Natural killer cell (primary cell): ENCODE measurements around the gene FAM234A. TPM values are rescaled to one million over a fixed set of nuclear protein-coding genes. Genes with fewer than 3 reads are reported as not detected.

Experiments
- ATAC-seq, 3 donors: fragments of 150-1000 bp in 2 of 3; fragments of 200-7000 bp in 1 of 3; cut with Tn5 transposase; 1 replicate in 1 of 3; 2 replicates in 2 of 3; pipeline ENCODE4 v1.10.0; 2021; ENCODE audit warnings: mild to moderate bottlenecking in 2 of 3, moderate library complexity in 2 of 3
- DNase-seq, 2 donors: peaks; one replicate each; pipeline versions ENCODE4 v3.0.0 to v3.0.0-alpha.2; 2013 to 2021; ENCODE audit warnings: mixed read lengths in 1 of 2
- H3K27ac ChIP-seq: one replicate; pipeline ENCODE4 v1.5.1; 2013; ENCODE audit warnings: mild to moderate bottlenecking, low read length
- H3K27me3 ChIP-seq: one replicate; pipeline ENCODE4 v1.6.1; 2013; ENCODE audit warnings: low read length; ENCODE audit not compliant: control insufficient read depth, insufficient read depth
- H3K36me3 ChIP-seq: one replicate; pipeline ENCODE4 v1.6.1; 2013; ENCODE audit warnings: low read length; ENCODE audit not compliant: control insufficient read depth, insufficient read depth
- H3K4me1 ChIP-seq: one replicate; pipeline ENCODE4 v1.6.1; 2013; ENCODE audit warnings: low read length; ENCODE audit not compliant: control insufficient read depth, insufficient read depth
- H3K4me3 ChIP-seq: one replicate; pipeline ENCODE4 v1.5.1; 2013; ENCODE audit warnings: low read length
- H3K9me3 ChIP-seq: one replicate; pipeline ENCODE4 v1.6.1; 2013; ENCODE audit warnings: low read length; ENCODE audit not compliant: control insufficient read depth, insufficient read depth
- H3K27ac Mint-ChIP-seq, 2 donors: one replicate each; pipeline ENCODE4 v1.8.0; 2022; ENCODE audit warnings: mild to moderate bottlenecking in 2 of 2, mixed read lengths in 2 of 2, moderate library complexity in 1 of 2
- H3K27me3 Mint-ChIP-seq, 2 donors: one replicate each; pipeline ENCODE4 v1.8.0; 2022; ENCODE audit warnings: low read depth in 2 of 2, mixed read lengths in 2 of 2
- H3K36me3 Mint-ChIP-seq: one replicate; pipeline ENCODE4 v1.8.0; 2022; ENCODE audit warnings: mixed read lengths
- H3K4me1 Mint-ChIP-seq, 2 donors: one replicate each; pipeline ENCODE4 v1.8.0; 2022; ENCODE audit warnings: mixed read lengths in 2 of 2
- H3K4me3 Mint-ChIP-seq: one replicate; pipeline ENCODE4 v1.8.0; 2022; ENCODE audit warnings: mild to moderate bottlenecking, moderate library complexity, mixed read lengths
- H3K9me3 Mint-ChIP-seq, 2 donors: one replicate each; pipeline ENCODE4 v1.8.0; 2022; ENCODE audit warnings: mixed read lengths in 2 of 2
- CTCF ChIP-seq: fragments of 200-600 bp; IDR thresholded peaks from one replicate; pipeline ENCODE4 v1.8.0; 2022; ENCODE audit warnings: antibody characterized with exemption
- WGBS: methylation state at CpG from one replicate; pipeline ENCODE4 v1.1.7; 2013; ENCODE audit warnings: missing lambda C conversion rate; ENCODE audit not compliant: insufficient coverage; 5-methylcytosine and 5-hydroxymethylcytosine counted together
- intact Hi-C: fragments of 100-400 bp; cut with micrococcal nuclease; formaldehyde crosslinking; loops from one replicate; pipeline ENCODE4 v1.14.2; 2022
- total RNA-seq, 4 donors: library from RNA; stranded (reverse); fragments of 120-200 nt in 1 of 4; gene quantifications; one replicate each; pipeline versions ENCODE4 v1.2.3 to v1.2.4, GENCODE V29; 2013 to 2022

The FAM234A gene
- total RNA-seq, 3 donors from 2014 or later (not counting 1 experiment from before 2014, with no cell fraction given), result 32.4 to 42.6 (median 40.7) TPM

- intact Hi-C loops, result no loop called here
- Mint-ChIP-seq H3K9me3 (no peaks in the 10 kb centered on the region), H3K27ac (no peak overlapping the region), H3K4me1 (peaks cover 0 to 17% of the 10 kb centered on the region in 2 donors), H3K27me3 (no peaks in the 10 kb centered on the region), H3K36me3 (no peaks in the 10 kb centered on the region), H3K4me3 (no peak overlapping the region)
- no peak for DNase-seq
- no peak for ATAC-seq
- WGBS, result 95% methylated on average over 23 of the region's 23 CpGs
- no peaks in the 10 kb centered on the region for H3K9me3 ChIP-seq
- peaks cover 4% of the 10 kb centered on the region for H3K4me1 ChIP-seq
- no peaks in the 10 kb centered on the region for H3K27me3 ChIP-seq
- H3K27ac ChIP-seq, result no peak overlapping the region
- H3K36me3 ChIP-seq, result peaks cover 26% of the 10 kb centered on the region
- no peak overlapping the region for H3K4me3 ChIP-seq
- TF ChIP-seq CTCF, result no peak
Measured at GRCh38 chr16:264440-264951, 29.9 kb downstream of the FAM234A start.

GRCh38 chr16:265002-265529 is 30.4 kb downstream of the FAM234A start:
- peaks cover 22% of the 10 kb centered on the region for H3K36me3 ChIP-seq
- no peak overlapping the region for H3K27ac Mint-ChIP-seq

GRCh38 chr16:265711-266110 is 31.1 kb downstream of the FAM234A start:
- no peaks in the 10 kb centered on the region for H3K4me1 ChIP-seq
- Mint-ChIP-seq H3K9me3 (no peaks in the 10 kb centered on the region), H3K27ac (no peak overlapping the region), H3K36me3 (no peaks in the 10 kb centered on the region), H3K4me1 (peaks cover 0 to 16% of the 10 kb centered on the region in 2 donors), H3K27me3 (no peaks in the 10 kb centered on the region), H3K4me3 (no peak overlapping the region)
- H3K36me3 ChIP-seq, result peaks cover 18% of the 10 kb centered on the region
- ATAC-seq (no peak), DNase-seq (no peak)
- no peak overlapping the region for H3K4me3 ChIP-seq
- intact Hi-C loops, result no loop called here
- no peaks in the 10 kb centered on the region for H3K9me3 ChIP-seq
- no peak overlapping the region for H3K27ac ChIP-seq
- no peaks in the 10 kb centered on the region for H3K27me3 ChIP-seq
- TF ChIP-seq CTCF, result no peak
- WGBS, result 86% methylated on average over 12 of the region's 12 CpGs

More at GRCh38 chr16:265002-265529, 30.4 kb downstream of the FAM234A start:
- DNase-seq (no peak), ATAC-seq (no peak)
- H3K4me3 ChIP-seq, result no peak overlapping the region
- Mint-ChIP-seq H3K4me1 (peaks cover 0 to 16% of the 10 kb centered on the region in 2 donors), H3K4me3 (no peak overlapping the region), H3K36me3 (no peaks in the 10 kb centered on the region), H3K9me3 (no peaks in the 10 kb centered on the region), H3K27me3 (no peaks in the 10 kb centered on the region)
- no peaks in the 10 kb centered on the region for H3K4me1 ChIP-seq
- intact Hi-C loops, result no loop called here
- 94% methylated on average over 14 of the region's 14 CpGs for WGBS
- no peak for TF ChIP-seq CTCF
- no peaks in the 10 kb centered on the region for H3K9me3 ChIP-seq
- no peak overlapping the region for H3K27ac ChIP-seq
- no peaks in the 10 kb centered on the region for H3K27me3 ChIP-seq
